Epithelial cell of alveolus of lung (primary cell): Measurements from ENCODE around the gene SUSD6. TPM values are rescaled to one million over a fixed set of nuclear protein-coding genes. Genes with fewer than 3 reads are reported as not detected.

ENCODE experiments used
- total RNA-seq: library from RNA; depleted of rRNA; stranded (reverse); fragments of >200 nt; gene quantifications from 2 replicates; pipeline ENCODE4 v1.2.1, GENCODE V29; 2015

Gene SUSD6, protein sequence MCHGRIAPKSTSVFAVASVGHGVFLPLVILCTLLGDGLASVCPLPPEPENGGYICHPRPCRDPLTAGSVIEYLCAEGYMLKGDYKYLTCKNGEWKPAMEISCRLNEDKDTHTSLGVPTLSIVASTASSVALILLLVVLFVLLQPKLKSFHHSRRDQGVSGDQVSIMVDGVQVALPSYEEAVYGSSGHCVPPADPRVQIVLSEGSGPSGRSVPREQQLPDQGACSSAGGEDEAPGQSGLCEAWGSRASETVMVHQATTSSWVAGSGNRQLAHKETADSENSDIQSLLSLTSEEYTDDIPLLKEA
- 11.9 and 23.1 TPM in 2 replicates for total RNA-seq

DNA sequence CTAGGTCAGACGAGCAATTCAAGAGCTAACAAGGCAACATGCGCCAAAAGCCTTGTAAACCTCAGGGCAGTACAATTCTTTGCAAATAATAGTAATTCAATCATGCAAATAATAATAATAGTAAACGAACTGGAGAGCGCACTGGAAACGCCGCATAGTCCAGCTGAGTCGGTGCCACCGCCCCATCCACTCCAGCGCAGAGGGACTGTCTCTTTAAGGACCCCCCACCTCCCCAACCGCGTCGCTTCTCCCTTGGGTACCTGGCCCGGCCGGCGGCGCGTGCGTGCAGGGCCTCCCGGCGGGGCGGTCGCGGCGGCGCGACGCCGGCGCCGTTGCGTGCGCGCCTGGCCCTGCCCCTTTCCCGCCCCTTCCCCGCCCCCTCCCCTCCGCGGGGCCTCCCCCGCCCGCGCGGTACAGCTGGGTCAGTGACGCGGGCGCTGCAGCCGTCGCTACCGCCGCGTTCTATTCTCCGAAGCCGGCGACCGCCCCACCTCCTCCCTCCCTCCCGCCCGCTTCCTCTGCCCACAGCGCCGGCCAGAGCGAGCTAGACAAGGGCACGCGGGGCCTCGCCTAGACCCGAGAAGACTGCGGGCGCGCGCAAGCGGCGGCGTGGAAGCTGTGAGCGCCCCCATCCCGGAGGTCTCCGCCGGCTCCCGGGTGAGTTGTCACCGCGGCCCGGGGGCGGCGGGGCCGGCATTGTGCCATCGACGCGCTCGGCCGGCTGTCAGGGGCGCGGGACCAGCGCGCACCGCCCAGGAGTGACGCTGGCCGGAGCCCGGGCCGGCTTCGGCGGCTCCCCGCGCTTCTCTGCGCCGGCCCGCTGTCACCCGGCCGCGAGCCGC, at the start of gene SUSD6:
TSS of gene SUSD6 (plus strand) at position 425 of the 842 bp plus-strand sequence. CDS start 46,997 bp downstream, outside the sequence.

DNA sequence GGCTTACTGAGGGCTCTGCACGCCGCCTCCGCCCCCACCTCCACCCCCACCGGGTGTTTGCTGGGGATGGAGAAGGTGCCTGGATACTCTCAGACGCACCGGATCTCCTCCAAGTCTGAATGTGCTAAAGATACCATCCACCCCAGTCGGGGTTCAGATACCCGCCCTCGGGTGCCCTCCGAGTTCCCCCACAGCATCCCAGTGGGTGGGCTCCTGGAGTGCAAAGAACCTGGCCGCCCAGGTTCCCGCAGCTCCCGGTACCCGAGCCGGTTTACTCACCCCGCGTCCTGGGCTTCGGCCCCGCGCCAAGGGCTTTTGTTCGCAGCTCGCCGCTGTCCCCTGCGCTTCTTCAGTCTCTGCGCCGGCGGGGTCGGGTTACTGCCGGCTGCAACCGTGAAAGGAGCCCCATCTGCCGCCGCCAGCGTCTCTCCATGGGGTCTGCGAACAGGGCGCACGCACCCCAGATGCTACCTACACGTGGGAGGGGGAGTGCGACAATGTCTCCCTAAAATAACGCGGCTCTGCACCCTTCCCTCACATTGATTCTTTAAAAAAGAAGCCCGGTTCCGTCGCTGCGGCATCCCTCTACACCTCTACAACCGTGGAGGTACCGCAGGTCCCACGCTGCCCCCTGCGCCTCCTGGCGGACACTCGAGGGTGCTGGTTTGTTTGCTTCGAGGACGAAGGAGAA, 37.0 kb upstream of the SUSD6 start, which contains the start of gene CCDC177:
TSS of gene CCDC177 (minus strand) at position 609 of the 691 bp plus-strand sequence. CDS start 1,249 bp downstream, outside the sequence.

Other genes with a start within 250 kb of the SUSD6 start
- 103 and 149 TPM in 2 replicates for gene ERH, start 213.3 kb upstream of the SUSD6 start, total RNA-seq
- gene SLC39A9, start 212.9 kb upstream of the SUSD6 start, total RNA-seq, result 76.2 and 77.0 TPM in 2 replicates
- gene PLEKHD1, start 126.9 kb upstream of the SUSD6 start, total RNA-seq, result 0.08 TPM in 1 of 2 replicates, not detected in the other
- under 0.01 and 0.16 TPM in 2 replicates for gene CCDC177, start 36.7 kb upstream of the SUSD6 start, total RNA-seq
- 78.4 and 153 TPM in 2 replicates for gene SRSF5, start 155.5 kb downstream of the SUSD6 start, total RNA-seq
- gene SLC10A1, start 185.6 kb downstream of the SUSD6 start, total RNA-seq, result not detected in 2 replicates